Activated naive CD4-positive, alpha-beta T cell treated with anti-CD3 and anti-CD28 coated beads, Interleukin-2, amount 50 U/mL, for 72 hours (primary cell): ENCODE measurements around the gene EHBP1. TPM values are rescaled to one million over a fixed set of nuclear protein-coding genes. Genes with fewer than 3 reads are reported as not detected.

Experiments used
- ATAC-seq, 2 donors: fragments of 150-1000 bp; cut with Tn5 transposase; 2 replicates each; pipeline ENCODE4 v1.10.0; 2021; ENCODE audit warnings: mild to moderate bottlenecking in 2 of 2, moderate library complexity in 2 of 2
- DNase-seq, 2 donors: peaks; one replicate each; pipeline ENCODE4 v3.0.0; 2021 to 2022; ENCODE audit warnings: low spot score in 2 of 2
- H3K27ac Mint-ChIP-seq, 2 donors: one replicate each; pipeline ENCODE4 v1.8.0; 2022; ENCODE audit warnings: mild to moderate bottlenecking in 2 of 2, mixed read lengths in 2 of 2
- H3K36me3 Mint-ChIP-seq, 2 donors: one replicate each; pipeline ENCODE4 v1.8.0; 2022; ENCODE audit warnings: mixed read lengths in 2 of 2
- H3K9me3 Mint-ChIP-seq, 2 donors: one replicate each; pipeline ENCODE4 v1.8.0; 2022; ENCODE audit warnings: mixed read lengths in 2 of 2
- total RNA-seq, 2 donors: library from RNA; stranded (reverse); gene quantifications; one replicate each; pipeline ENCODE4 v1.2.3, GENCODE V29; 2022

EHBP1 gene
- total RNA-seq, 2 donors from 2014 or later = 22.0 to 39.7 TPM

DNA sequence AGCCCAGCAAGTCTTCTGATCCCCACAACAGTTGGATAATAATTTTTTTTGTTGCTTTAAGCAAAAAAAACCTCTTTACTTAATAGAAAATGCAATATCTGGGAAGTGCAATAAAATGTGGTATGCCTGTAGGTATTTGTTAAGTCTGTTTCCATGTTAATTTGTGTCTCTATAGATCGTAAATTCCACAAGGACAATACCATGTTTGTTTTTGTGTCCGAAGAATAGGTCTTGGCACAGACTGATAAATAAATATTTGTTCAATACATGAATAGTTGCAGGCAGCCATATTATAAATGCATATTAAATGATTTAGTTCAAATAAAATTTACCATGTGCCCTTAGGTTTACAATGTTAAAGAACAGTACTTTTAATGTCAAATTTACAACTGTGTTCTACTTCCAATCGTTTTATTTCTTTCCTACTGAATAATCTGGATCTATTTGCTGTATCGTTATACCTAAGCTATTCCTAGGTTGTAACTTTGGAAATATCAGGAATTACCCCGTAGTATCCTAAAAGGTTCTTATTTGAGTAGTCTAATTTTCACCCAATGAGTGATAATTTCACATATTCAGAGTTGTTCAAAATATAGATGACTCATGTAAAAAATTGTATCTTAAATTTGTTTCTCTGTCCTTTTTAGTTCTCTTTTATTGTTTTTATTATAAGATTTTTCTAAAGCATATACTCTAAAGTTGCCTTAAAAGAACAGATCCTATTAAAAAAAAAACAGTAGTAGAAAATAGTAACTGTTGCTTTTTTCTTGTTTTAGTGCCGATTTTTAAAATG, 151.8 kb downstream of the EHBP1 start:
- ATAC-seq (no peak), DNase-seq (no peak)
- H3K27ac Mint-ChIP-seq = no peak overlapping the region
- H3K36me3 Mint-ChIP-seq = peaks cover 6 to 11% of the 10 kb centered on the region in 2 donors
- no peaks in the 10 kb centered on the region for H3K9me3 Mint-ChIP-seq

DNA sequence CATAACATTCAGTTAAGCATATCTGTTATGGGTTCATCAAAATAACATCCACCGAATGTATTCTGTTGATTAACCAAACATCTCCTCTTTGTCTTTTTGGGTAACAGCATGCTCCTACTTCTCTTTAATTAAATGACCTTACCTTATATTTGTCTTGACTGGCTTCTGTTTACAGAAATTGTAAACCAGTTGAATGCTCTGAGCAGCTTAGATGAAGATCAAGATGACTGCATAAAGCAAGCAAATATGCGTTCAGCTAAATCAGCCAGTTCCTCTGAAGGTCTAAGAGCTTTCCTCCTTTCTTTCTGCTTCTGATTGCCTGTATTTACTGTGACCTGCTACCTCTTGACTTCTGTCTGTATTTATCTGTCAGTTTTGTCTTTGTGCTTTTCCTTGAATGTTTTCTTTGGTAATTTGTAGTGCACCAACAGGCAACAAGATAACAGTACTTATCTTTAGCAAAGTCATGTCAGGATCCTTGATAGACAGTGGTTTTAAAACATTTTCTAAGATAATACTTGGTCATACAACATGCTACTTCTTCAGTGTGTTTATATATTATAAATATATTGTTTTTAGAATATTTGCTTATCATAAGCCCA, 152.8 kb downstream of the EHBP1 start:
- ATAC-seq (no peak), DNase-seq (no peak)
- H3K36me3 Mint-ChIP-seq = peaks cover 6 to 9% of the 10 kb centered on the region in 2 donors
- no peaks in the 10 kb centered on the region for H3K9me3 Mint-ChIP-seq
- no peak overlapping the region for H3K27ac Mint-ChIP-seq

DNA sequence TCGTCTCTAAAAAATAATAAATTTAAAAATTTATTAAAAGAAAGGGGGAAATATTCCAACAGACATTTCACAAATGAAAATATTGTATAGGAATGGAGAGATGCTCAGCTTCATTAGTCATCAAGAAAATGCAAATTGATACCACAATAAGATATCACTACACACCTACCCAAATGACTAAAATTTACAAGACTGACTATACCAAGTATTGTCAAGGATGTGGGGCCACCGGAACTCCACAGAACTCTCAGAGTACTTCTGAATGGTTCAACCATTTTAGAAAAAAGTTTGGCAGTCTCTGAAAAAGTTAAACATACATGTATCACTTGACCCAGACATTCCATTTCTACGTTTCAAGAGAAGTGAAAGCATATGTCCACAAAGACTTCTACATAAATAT, 163.4 kb downstream of the EHBP1 start:
- peak in 1 of 2 donors; percentile 88 for ATAC-seq
- peaks cover 16 to 26% of the 10 kb centered on the region in 2 donors for H3K9me3 Mint-ChIP-seq
- no peak for DNase-seq
- peaks cover 44 to 54% of the 10 kb centered on the region in 2 donors for H3K36me3 Mint-ChIP-seq
- no peak overlapping the region for H3K27ac Mint-ChIP-seq

DNA sequence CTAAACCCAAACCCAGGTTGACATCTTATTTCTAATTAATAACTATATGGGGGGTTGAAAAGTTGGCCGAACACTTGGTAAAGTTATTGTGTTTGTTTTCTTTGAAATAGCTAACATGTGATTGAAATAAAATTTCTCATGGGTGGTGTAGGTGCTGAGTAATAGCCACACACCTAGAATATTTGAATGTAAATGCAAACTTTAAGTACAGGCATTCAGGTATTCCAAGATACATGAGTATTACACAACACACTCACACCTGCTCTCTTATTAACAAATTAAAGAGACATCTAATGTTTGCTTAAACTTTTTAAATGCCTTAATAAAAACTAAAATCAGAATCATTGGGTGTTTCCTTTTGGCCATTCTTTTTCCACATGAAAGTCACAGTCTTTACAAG, 165.5 kb downstream of the EHBP1 start:
- H3K27ac Mint-ChIP-seq = no peak overlapping the region
- no peak for DNase-seq
- H3K9me3 Mint-ChIP-seq = peaks cover 25 to 37% of the 10 kb centered on the region in 2 donors
- peaks cover 48 to 64% of the 10 kb centered on the region in 2 donors for H3K36me3 Mint-ChIP-seq
- ATAC-seq = no peak

DNA sequence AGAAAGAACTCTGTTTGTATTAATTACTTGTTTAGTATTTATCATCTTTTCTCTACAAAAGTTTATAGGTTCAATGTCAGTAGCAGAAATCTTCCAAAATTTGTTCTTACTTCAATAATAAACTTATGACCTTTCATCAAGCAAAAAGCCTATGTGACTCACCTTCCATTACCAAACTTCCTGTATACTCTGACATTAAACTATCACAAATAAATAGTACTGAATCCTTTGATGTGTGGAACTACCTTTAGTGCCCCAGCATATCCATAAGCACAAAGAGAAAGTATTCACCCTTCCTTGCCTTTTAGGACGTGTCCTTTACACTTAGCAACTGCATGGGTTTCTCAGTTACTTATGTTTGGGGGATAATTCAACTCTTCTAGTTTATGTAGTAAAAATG, 166.0 kb downstream of the EHBP1 start:
- DNase-seq (no peak), ATAC-seq (peak in 1 of 2 donors; percentile 37)
- Mint-ChIP-seq H3K36me3 (peaks cover 48 to 64% of the 10 kb centered on the region in 2 donors), H3K27ac (no peak overlapping the region), H3K9me3 (peaks cover 27 to 42% of the 10 kb centered on the region in 2 donors)

DNA sequence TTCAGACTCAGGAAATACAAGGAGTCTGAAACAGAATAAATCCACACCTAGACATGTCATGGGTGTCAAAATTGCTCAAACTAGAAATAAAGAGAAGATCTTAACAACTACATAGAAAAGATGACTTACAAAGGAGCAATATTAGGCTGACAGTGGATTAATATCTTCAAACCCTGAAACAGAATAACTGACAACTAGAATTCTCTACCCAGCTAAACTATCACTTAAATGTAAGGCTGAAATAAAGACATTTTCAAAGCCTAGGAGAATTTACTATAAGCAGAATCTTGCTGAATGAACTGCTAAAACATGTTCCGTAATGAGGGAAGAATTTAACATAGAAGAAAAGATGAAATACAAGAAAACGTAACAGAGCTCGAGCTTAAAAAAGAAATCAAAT, 168.1 kb downstream of the EHBP1 start:
- no peak overlapping the region for H3K27ac Mint-ChIP-seq
- DNase-seq (no peak), ATAC-seq (no peak)
- H3K36me3 Mint-ChIP-seq = peaks cover 60 to 74% of the 10 kb centered on the region in 2 donors
- peaks cover 27 to 57% of the 10 kb centered on the region in 2 donors for H3K9me3 Mint-ChIP-seq

DNA sequence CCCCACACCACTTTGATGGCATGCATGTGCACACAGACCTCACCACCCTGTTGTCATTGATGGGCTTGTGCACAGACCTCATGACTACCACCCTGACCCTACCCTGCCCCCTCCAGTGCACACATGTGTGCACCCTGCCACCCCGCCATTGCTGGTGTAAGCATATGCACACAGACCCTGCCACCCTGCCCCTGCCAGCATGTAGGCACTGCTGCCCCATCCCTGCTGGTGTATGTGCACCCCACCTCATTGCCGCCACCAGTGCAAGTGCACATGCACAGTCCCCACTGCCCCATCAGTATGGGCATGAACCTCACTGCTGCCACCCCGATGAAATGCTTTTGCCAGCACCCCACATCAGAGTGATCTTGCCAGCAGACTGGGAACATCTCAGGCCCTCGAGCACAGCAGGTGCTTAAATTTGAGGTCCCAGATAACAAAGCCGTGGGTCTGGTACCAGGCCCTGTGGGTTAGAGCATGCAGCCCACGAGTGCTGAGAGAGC, 169.4 kb downstream of the EHBP1 start:
- no peak for ATAC-seq
- Mint-ChIP-seq H3K27ac (no peak overlapping the region), H3K36me3 (peaks cover 59 to 70% of the 10 kb centered on the region in 2 donors), H3K9me3 (peaks cover 22 to 51% of the 10 kb centered on the region in 2 donors)
- no peak for DNase-seq

DNA sequence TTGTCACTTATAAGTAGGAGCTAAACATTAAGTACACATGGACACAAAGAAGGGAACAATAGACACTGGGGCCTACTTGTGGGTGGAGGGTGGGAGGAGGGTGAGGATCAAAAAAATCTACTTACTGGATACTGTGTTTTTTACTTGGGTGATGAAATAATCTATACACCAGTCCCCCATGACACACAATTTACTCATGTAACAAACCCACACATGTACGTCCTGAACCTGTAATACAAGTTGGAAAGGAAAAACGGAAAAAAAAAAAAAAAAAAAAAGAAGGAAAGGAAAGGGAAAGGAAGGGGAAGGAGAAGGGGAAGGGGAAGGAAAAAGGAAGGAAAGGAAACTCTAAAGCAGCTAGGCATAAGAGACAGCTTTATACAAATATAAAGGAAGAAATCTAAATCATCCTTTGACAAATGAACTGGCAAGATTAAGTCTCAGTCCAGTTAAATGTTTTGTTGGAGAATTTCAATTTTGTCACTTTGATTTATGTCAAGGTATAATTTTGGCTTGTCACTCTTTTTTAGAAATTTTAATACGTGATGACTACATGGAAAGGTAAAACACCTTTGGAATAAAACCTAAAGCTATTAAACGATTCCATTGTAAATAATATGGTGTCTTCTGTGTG, 175.8 kb downstream of the EHBP1 start:
- no peak overlapping the region for H3K27ac Mint-ChIP-seq

DNA sequence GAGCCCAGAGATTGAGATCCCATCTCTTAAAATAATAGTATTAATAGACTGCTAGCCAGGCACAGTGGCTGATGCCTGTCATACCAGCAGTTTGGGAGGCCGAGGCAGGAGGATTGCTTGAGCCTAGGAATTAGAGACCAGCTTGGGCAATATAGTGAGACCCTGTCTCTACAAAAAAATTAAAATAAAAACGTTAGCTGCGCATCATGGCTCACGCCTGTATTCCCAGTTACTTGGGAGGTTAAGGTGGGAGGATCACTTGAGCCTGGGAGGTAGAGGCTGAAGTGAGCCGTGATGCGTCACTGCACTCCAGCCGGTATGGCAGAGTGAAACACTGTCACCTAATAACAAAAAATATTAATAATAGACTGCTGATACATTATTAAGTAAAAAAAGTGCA, 178.1 kb downstream of the EHBP1 start:
- ATAC-seq = no peak
- Mint-ChIP-seq H3K27ac (no peak overlapping the region), H3K9me3 (no peaks in the 10 kb centered on the region), H3K36me3 (peaks cover 10 to 12% of the 10 kb centered on the region in 2 donors)
- no peak for DNase-seq

More for the DNA sequence above, 175.8 kb downstream of the EHBP1 start:
- no peak for DNase-seq
- H3K36me3 Mint-ChIP-seq = peaks cover 27 to 35% of the 10 kb centered on the region in 2 donors
- no peak for ATAC-seq
- H3K9me3 Mint-ChIP-seq = peaks cover 0 to 17% of the 10 kb centered on the region in 2 donors

DNA sequence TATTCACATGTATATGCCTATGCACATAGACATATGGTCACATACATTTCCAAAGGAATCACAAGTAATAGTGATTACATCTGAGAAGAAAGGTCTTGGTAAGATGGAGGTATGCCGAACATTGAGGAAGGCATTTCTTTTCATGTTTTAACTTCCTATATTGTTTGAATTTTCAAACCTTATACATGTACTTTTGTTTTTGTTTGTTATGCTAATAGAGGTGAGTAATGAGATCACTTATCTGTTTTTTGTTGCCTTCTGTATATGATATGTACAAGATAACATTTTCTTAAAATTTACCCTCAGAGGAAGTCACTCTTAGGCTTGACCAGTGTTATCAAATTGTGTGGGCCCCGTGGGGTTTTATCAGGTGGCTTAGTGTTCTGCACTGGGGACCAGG, 178.6 kb downstream of the EHBP1 start:
- H3K27ac Mint-ChIP-seq = no peak overlapping the region
- no peak for ATAC-seq
- H3K36me3 Mint-ChIP-seq = peaks cover 6 to 12% of the 10 kb centered on the region in 2 donors
- DNase-seq = no peak
- H3K9me3 Mint-ChIP-seq = no peaks in the 10 kb centered on the region

DNA sequence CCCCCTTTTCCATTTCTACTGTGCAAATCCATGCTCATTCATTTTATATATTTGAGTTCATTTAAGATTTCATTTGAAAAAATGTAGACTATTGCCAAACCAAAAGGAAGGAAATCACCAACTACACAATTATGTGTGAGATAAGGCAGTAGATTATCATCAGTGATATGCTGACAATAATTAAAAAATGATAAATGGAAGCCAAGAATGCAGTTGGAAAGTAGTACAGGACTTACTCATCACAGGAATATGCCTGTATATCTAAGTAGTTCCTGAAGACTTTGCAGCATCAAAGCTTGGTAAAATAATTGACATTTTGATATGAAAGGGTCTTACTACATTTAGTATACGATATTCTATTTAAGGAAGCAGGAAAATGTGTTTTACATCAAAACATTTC, 179.0 kb downstream of the EHBP1 start:
- ATAC-seq (no peak), DNase-seq (no peak)
- Mint-ChIP-seq H3K9me3 (no peaks in the 10 kb centered on the region), H3K36me3 (peaks cover 4 to 12% of the 10 kb centered on the region in 2 donors), H3K27ac (no peak overlapping the region)

DNA sequence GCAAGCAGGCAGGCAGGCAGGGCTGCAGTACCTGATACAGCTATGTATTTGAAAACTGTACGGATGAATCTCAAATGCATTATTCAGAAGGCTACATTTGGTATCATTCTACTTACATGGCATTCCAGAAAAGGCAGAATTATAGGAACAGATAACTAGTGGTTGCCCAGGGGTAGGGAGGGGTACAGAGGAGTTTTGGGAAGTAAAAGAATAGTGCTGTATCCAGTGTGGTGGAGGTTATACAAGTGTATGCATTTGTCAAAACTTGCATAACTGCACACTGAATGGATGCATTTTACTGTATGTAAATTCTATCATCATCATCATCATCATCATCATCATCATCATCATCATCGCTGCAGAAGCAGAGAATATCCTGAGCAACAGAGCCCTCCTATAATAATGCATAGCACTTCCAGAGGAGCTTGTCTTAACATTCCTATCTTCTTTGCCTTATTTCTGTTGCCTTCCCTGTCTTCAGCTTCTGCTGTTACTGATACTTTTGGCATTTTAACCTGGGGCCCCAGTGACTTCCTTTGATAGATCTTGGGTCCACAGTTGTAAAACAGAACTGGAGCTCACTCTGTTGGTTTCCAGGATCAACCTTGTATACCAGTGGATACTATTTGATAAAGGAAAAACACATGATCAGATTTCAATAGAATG, 189.6 kb downstream of the EHBP1 start:
- H3K27ac Mint-ChIP-seq = no peak overlapping the region

DNA sequence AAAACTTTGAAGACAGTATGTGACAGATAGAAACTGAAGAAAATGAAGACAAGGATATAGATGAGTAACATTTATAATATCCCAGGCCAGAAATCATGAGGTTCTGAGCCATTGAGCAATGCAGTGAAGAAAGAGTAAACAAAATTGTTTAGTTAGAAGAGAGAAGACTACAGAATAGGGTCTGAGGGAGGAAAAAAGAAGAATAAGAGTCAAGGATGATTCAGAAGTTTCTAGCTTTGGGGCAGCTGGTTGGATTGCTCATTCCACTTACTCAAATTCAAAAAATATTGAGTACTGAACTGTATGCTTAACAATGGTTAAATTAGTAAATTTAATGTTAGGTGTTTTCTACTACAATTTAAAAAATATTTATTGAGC, 190.1 kb downstream of the EHBP1 start:
- ATAC-seq (no peak), DNase-seq (no peak)
- Mint-ChIP-seq H3K27ac (no peak overlapping the region), H3K9me3 (no peaks in the 10 kb centered on the region), H3K36me3 (no peaks in the 10 kb centered on the region)

More for the DNA sequence above, 189.6 kb downstream of the EHBP1 start:
- ATAC-seq = no peak
- Mint-ChIP-seq H3K9me3 (no peaks in the 10 kb centered on the region), H3K36me3 (no peaks in the 10 kb centered on the region)
- no peak for DNase-seq

DNA sequence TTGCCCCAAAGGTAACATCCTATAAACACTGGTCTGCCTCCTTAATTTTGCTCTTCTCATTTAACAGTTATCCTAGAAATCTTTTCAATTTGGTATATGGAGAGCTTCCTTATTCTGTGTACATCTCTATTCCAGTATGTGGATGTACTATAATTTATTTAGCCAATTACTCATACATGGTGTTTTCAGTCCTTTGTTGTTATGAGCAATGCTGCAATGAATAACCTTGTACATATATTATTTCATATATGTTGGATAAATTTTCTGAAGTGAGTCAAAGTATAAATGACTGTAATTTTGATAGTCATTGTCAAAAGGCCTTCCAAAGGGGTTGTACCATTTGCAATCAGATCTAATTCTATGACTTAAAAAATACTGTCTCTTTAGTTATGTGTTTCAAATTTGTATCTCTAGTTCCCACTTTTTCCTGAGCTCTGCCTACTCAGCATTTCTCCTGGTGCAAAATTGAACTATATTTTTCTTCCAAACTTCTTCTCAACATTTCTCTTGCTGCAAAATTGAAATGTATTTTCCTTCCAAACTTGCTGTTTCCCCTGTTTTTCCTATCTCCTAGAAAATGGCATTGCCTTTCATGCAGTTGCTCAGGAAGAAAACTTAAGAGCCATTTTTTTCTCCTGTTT, 191.8 kb downstream of the EHBP1 start:
- DNase-seq = no peak
- Mint-ChIP-seq H3K9me3 (no peaks in the 10 kb centered on the region), H3K27ac (no peak overlapping the region), H3K36me3 (no peaks in the 10 kb centered on the region)
- ATAC-seq = no peak

DNA sequence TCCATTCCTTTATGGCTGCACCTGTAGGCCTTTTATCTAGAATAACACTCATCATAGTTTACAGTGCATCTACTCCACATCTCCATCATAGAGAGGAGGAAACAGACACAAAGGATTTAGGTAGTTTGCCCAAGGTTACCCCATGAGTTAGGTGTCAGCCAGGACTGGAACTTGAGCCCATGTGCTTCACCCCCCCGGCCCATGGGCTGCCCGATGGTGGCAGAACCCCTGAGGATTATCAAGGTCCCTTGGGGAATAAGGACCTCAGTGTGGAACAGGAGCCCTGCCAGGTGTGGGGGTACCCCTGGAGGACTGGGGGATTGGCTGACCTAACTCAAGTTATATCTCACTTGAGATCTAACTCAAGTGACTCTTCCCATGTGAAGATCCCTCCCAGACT, 198.8 kb downstream of the EHBP1 start:
- no peak overlapping the region for H3K27ac Mint-ChIP-seq
- DNase-seq (no peak), ATAC-seq (no peak)
- H3K36me3 Mint-ChIP-seq = no peaks in the 10 kb centered on the region
- no peaks in the 10 kb centered on the region for H3K9me3 Mint-ChIP-seq

DNA sequence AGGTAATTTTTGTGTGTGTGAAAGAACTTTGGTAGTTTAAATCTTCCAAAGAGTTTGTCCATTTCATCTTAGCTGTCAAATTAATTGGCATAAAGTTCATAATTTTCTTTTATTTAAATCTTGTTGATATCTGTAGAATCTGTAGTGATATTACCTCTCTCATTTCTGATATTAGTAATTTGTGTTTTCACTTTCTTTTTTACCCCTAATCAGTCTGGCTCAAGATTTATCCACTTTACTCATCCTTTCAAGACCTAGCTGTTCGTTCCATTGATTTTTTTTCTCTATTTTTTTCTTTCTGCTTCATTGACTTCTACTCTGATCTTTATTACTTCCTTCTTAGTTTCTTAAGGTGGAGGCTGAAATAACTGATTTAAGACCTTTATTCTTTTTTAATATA, 202.6 kb downstream of the EHBP1 start:
- Mint-ChIP-seq H3K36me3 (no peaks in the 10 kb centered on the region), H3K9me3 (no peaks in the 10 kb centered on the region), H3K27ac (no peak overlapping the region)
- no peak for DNase-seq
- no peak for ATAC-seq
